Measurements from ENCODE around the gene TBC1D8.
A peak's percentile ranks its signal among the peaks of the same experiment; 100 is the strongest.

The TBC1D8 gene

DNA sequence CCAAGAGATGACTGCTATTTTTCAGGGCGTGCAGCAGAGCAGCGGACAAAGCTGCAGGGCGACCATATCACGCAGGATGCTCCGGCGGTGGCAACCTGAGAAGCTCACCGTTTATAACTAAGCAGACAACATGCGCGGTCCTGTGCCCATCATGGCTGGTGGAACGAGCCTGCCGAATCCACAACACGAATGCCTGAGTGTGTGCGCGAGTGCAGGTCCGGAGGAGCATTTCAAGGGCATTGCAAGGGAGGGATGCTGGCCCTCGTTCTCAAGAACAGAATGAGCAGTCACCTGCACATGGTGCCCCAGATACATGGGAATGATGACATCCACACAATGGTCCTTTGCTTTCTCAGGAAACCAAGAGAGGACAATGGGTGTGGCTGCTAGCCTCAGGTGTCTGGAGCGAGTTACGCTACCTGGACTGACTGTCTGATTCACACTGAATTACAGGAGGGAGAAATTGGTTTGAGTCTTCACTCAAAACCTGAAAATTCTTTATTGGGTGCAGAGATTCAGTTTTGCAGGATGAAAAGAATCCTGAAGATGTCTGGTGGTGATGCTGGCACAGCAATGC is 39.8 kb downstream of the TBC1D8 start:
- ATAC-seq, result no peak

DNA sequence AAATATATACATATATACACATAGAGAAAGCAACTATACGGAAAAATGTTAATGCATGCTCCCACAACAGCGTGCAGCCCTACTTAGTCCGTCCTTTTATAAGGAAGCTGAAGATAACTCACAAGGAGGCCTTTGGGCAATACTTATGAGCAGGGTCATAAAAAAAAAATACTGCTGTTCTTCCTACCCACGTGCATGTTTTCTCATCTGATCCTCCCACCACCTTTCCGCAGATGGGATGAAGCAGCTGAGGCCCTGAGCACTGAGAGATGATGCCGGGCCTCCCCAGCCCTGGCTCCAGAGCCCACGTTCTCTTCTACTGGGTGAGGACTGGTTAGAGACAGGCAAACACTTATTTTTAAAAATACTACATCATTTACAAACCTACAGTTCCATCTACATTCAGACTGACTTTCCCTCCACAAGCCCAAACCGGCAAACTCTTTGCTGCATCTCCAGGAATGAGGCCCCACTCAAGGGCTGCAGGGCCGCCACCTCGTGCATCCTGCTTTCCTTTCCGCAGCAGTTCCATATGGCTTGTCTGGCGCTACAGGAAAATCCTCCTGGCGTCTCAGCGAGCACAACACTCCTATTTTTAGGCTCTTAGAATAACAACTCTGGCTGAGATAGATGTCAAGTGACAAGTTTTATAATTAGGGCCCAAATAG is 41.6 kb downstream of the TBC1D8 start:
- ATAC-seq, result no peak

DNA sequence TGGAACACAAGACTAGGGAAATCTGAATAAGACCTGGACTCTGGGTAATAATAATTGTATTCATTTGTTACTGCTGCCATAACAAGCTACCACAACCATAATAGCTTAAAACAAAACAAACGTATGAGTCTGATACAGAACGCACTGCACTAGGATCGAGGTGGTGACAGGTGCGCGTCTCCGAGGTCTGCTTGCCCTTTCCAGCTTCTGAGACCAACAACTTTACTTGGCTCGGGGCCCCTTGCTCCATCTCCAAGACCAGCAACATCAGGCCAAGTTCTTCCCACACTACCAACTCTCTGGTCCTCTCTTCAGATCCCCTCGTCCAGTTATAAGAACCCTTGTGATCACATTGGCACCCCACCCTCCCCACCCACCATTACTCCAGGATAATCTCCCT is 42.8 kb downstream of the TBC1D8 start:
- no peak for ATAC-seq

DNA sequence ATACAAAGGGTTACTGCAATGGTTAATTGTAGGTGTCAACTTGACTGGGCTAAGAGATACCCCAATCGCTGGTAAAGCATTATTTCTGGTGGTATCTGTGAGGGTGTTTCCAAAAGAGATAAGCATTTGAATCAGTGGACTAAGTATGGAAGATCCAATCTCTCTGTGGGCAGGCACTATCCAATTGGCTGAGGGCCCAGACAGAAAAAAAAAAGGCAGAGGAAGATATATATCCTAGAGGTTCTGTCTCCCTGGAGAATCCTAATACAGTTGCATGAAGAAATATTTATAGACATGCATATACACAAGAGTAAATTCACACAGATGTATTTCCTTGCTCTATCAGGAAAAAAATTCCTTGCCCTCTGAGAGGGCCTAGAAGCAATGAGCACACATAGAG is 43.9 kb downstream of the TBC1D8 start:
- ATAC-seq, result no peak

DNA sequence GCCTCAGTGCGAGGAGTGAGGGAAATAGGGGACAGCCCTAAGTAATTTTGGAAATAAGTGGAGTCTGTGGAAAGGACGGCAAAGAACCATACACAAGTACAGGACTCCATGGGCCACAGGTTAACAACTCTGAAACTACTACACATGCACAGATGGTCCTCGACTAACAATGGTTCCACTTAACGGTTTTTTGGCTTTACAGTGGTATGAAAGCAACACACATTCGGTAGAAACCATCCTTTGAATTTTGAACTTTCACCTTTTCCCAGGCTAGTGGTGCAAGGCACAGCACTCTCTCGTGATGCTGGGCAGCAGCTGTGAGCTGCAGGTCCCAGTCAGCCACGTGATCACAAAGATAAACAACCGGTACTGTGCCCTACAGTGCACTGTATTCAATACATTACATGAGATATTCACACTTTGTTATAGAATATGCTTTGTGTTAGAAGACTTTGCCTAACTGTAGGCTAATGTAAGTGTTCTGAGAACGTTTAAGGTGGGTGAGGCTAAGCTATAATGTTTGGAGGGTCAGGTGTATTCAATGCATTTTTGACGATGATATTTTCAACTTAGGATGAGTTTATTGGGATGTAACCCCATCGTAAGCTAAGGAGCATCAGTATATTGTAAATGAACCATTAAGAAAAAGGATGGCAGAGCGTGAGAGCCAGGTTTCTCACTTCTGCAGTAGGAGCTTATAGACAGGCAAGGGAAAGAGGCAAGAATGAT is 44.6 kb downstream of the TBC1D8 start:
- ATAC-seq, result no peak

DNA sequence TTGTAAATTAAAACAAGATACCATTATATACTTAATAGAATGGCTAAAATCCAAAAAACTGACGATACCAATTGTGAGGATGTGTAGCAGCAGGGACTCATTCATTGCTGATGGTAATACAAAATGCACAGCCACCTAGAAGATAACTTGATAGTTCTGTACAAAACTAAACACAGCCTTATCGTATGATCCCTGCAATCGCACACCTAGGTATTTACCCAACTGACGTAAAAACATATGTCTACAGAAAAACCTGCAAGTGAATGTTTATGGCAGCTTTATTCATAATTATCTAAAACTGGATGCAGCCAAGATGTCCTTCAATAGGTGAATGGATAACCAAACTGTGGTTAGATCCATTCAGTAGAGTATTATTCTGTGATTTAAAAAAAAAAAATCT is 45.5 kb downstream of the TBC1D8 start:
- no peak for ATAC-seq

DNA sequence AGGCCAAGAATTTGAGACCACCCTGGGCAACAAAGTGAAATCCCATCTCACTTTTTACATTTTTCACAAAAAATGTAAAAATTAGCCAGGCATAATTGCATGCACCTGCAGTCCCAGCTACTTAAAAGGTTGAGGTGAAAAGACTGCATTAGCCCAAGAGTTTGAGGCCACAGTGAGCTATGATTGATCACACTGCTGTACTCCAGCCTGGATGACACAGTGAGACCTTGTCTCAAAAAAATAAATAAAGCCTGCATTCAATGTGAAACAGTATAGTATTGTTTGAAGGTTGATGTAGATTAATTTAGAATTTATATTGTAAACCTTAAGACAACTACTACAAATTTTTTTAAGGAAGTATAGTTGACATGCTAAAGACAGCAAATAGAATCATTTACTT is 53.5 kb downstream of the TBC1D8 start:
- no peak for ATAC-seq

DNA sequence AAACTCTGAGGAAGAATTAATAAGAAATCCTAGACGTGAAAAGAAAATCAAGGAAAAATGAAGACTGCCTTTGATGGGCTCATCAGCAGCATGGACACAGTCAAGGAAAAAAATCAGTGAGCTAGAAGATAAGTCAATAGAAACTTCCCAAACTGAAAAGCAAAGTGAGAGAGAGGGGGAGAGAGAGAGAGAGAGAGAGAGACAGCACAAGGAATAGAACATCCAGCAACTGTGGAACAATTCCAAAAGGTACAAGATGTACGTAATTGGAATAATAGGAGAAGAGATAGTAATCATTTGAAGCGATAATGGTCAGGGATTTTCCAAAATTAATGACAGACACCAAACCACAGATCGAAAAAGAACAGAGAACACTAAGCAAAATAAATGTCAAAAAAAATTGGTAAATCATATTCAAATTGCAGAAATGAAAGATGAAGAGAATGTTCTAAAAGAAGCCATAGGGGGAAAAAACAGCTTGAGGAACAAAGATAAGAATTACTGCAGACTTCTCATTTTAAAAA is 54.5 kb downstream of the TBC1D8 start:
- no peak for ATAC-seq

DNA sequence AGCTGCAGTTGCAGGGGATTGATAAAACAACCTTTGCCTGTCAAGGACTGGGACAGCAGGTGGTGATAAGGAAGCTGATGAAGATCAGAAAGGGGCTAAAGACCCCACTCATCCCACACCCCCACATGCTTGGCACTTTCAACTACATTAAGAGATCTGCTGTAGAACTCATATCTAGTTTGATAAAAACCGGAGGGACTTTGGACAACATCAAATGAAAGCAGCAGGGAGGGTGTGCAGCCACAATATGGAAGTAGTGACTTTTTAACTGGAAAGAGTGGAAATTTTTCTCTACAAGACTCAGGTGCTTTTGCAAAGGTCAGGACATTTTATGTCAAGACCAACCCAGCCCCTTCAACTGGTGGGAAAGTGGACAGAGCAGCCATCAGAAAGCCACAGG is 56.8 kb downstream of the TBC1D8 start:
- ATAC-seq, result no peak

DNA sequence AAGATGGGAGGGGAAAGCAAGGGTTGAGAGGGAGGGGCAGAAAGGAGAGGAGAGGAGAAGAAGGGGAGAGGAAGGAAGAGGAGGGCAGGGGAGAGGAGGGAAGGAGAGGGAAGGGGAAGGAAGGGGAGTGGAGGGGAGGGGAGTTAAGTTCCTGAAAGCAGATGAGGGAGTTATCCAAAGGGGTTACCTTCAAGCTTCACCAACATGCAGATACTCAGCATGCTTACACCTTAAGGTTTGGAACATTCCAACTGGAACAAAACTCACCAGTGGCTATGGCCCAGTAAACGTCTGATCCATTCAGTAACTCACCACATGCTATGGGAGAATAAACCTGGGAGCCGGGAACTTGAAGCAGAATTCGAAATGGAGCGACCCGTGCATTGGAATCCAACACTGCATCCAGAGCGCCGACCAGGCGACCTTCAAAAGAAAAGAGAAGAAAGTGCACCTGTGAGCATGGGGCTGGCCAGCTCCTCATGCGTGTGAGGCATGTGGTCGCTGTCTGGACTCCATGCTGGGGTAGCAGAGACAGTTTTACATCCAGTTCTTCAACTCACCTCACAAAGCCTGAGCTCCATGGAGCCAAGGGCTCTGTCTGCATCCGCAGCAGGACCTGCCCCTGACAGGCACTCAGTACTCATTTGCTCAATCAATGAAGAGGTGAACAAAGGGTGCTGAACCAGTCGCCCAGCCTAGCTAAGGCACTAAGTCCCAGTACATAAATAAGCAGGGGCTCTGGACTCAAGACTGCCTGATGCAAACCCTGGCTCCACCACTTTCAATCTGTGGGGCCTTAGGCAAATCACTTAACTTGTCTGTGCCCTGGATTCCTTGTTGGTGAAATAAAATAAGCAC is 61.0 kb downstream of the TBC1D8 start:
- no peak for ATAC-seq

DNA sequence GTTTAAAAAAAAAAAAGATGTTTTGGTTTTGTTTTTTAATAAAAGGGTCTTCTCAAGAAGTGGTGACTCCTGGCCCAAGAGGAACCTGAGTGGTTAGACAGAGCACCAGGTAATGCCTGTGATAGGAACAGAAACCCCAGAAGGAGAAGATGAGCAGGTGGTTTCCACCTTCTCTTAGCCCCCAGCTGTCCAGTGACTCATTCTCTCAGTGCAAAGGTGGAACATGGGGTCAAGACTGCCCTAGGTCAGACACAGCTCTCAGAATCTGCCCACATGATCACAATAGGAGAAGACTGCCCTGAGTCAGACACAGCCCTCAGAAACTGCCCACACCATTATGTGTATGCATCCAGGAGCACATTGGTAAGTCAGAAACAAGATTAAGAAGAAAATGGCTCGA is 61.8 kb downstream of the TBC1D8 start:
- ATAC-seq, result peak; percentile 68 to 75

DNA sequence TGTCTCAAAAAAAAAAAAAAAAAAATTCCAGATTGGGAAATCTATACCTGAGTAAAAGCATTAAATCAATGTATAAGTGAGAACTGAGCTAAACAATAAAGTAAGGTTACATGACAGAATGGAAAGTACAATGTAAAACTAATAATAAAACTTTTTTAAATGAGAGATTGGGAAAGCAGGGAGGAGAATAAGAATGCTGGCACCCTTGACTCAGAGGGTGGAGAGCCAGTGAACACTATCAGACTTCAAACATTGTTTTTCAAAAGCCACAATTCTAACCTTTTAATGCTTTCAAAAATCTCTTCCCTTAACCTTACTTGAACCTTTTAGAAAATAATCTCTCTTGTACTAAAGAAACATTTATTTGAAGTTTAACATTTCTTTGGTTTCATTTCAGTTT is 63.5 kb downstream of the TBC1D8 start:
- ATAC-seq, result no peak

DNA sequence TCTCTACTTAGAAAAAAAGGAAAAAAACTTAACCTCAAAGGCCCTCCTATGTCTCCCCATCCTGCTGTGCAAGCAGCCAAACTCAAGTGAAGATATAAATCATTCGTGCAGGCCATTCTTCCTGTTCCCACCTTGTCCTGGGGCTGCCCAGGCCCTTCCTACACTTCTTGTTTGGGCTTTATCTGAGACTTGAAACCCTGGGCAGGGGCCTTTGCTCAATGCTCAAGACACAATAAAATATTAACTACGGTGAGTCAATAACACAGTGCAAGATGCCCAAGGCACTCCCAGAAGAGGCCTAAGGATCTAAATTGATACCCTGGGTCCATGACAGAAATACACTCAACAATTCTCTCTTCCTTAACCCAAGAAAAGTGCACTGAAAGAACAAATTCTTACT is 67.6 kb downstream of the TBC1D8 start:
- no peak for ATAC-seq

DNA sequence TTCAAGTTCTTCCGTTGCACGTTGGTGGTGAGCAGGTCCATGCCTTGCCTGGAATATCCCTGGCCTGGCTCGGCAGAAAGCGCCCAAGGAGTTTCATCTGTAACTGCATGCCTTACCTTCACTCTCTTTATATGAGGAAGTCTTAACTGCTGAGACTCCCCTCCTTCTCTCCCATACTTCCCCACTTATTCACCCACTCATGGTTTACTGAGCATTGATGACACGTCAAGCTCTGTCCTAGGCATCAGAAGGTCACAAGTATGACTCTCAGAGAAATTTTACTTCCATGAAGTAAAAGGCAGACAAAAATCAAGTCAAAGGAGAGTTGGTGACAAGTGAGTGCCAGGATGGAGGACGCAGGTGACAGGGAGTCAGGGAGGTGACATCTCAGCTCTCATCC is 68.2 kb downstream of the TBC1D8 start:
- ATAC-seq, result no peak

DNA sequence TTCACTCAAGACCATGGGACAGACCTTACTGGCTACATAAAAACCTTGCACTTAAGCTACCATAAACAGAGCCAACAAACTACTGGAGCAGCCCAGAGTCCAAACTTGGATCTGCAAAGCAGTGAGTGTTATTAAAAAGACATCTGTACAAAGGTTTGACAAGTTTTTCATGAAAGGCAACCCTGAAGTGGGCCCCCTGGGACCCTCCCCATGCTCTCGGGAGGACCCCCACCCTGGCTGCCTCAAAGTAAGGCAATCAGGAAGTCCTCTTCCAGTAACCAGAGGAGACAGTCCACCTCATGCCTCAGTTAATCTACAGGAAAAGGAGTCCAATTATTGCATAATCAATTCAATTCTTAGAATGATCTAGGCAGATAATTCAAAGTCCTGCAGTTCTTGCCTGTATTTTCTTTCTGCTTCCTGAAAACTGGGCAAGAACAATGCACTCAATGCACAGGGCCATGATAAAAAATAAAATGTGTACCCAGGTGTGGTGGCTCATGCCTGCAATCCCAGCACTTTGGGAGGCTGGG is 69.7 kb downstream of the TBC1D8 start:
- ATAC-seq, result no peak

DNA sequence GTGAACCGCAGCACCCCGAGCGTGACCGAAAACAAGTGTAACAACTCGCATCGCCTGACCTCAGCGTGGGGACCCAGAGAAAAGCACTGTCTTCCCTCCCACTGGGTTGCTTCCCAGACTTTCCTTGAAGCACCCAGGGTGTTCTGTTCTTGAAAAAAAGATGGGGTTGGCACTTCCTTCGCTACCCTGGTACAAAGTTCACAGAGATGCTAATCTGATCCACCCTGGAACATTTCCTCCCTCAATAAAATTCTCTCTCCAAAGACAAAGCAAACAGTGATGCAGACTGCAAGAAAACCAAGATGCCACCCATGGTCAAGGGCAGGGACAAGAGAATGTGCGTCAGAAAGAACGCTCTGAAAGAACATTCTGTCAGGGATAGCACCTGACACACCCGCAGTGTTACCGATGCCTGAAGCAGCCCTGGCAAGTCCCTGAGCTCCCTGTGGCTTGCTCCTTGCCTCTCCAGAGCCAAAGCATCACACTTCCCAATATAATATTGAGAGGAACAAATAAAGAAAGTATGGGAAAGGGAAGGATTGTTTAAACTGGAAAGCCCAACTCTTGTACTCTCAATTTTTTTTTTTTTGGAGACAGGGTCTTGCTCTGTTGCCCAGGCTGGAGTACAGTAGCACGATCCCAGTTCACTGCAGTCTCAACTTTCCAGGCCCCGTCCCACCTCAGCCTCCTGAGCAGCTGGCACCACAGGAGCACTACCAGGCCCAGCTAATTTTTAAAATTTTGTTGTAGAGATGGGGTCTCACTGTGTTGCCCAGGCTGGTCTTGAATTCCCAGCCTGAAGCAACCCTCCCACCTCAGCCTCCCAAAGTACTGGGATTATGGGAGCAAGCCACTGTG is 70.7 kb downstream of the TBC1D8 start:
- no peak for ATAC-seq

DNA sequence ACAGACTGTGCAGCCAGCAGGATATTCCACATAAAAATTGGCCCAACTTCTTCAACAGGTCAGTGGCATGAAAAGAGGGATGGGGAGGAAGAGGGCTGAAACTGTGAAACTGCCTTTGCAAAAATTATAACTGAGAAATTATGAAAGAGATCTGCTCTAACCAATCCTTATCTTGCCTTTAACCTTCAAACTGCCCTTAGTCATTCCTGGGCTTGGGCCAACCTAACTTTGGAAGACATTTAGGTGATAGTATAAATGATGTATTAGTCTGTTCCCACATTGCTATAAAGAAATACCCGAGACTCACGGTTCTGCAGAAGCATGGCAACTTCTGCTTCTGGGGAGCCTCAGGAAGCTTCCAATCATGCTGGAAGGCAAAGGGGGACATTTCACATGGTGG is 74.6 kb downstream of the TBC1D8 start:
- no peak for ATAC-seq

DNA sequence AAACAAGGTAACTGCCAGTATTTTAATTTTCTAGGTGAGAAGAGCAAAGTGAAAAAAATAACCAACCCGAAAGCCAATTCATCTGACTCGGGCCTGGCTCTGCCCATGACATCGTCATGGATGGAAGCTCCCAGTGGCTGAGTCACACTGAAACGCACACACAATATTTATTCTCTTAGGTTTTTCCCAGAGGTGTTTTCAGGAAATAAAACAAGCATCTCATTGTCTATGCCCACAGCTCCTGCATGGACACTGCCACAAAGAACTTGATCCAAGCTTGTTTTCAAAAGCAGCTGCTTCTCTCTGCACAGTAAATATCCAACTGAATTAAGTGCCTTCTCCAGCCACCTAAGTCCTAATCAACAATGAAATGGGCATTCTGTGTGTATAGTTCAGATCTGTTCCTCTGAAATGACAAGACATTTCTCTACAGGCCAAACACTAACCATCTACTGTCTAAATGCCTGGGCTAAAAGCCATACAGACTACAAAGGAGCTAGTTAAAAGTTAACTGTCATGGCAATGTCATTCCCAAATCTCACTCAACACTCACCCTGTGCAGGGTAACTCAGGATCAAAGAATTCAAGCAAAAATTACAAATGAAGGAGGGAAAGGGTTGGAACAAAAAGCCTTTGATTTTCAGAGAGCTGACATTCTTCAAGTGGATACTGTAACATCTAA is 86.2 kb downstream of the TBC1D8 start:
- no peak for ATAC-seq

DNA sequence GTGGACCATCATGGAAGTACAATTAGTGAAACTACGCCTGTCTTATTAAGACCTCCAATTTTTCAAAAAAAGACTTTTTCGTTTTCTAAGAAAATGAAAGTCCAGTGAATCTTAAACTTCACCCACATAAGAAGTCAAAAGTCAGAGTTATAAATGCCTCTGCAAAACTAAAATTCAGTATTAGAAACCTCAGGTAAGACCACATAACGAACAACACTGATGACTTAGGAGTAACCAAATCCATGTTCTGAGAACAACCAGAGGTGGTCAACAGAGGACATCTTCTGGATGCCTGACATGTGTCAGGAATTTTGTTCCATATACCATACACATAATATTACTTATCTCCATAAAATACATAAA is 86.7 kb downstream of the TBC1D8 start:
- no peak for ATAC-seq

DNA sequence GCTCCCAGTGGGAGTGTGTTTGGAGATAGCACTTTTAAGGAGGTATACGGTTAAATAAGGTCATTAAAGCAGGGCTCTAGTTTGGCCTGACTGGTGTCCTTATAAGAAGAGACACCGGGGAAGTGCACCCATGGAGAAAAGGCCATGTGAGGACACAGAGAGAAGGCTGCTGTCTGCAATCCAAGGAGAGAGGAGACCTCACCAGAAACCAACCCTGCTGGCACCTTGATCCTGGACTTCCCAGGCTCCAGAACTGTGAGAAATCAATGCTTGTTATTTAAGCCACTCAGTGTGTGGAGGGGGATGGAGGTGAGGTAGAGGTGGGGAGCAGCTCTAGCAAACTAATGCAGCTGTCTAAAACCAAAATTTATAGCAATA is 87.1 kb downstream of the TBC1D8 start:
- ATAC-seq, result no peak

DNA sequence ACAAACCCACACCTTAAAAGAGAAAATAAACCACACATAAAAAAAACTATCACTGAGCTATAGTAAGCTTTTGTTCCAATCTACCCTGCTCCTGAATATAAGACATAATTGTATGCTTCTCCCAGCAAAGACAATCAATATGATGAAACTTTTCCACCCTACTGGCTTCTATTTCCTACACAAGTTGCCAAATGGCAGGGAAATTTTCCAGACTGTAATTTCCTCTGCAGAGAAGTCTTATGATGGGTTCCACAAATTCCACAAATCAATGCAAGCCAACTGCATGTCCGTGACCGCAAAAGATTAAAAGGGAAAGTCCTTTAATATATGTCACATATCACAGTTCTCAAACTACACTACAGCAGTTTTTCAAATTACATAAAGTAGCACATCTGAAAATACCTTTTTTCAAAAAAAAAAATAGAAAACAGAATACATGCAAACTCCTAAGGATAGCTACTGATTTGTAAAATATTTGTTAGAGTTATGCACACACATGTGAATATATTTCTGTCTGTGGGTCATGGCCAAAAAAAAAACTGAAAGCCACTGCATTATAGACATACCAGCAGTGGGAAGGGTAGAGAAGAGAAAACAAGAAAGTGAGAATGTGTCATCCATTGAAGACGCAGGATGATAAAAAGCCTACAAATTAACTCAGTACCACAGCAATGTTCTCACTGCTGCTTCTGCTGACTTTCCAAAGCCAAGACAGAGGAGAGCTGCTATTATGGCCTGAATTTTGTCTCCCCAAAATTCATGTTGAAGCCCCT is 87.6 kb downstream of the TBC1D8 start:
- no peak for ATAC-seq
